Gastroesophageal sphincter (tissue), 4 donors: ENCODE data around the gene BACE1-AS. TPM values are rescaled to one million over a fixed set of nuclear protein-coding genes. Genes with fewer than 3 reads are reported as not detected.

Experiments used
- ATAC-seq: fragments of 150-250 bp; one replicate; pipeline ENCODE4 v1.9.1; 2016; ENCODE audit warnings: mild to moderate bottlenecking, moderate library complexity
- H3K27ac ChIP-seq, 4 donors: fragments of 200-600 bp; sonication (generic) in 3 of 4; 1 replicate in 3 of 4; 2 replicates in 1 of 4; pipeline ENCODE4 v1.5.1; 2016 to 2019
- H3K27me3 ChIP-seq: fragments of 200-600 bp; sonication (generic); one replicate; pipeline ENCODE4 v1.5.1; 2019
- H3K36me3 ChIP-seq, 2 donors: fragments of 200-600 bp; sonication (generic); one replicate each; pipeline ENCODE4 v1.5.1; 2019; ENCODE audit warnings: control low read depth in 1 of 2
- H3K4me1 ChIP-seq, 3 donors: fragments of 200-600 bp; sonication (generic); 1 replicate in 2 of 3; 2 replicates in 1 of 3; pipeline ENCODE4 v1.5.1; 2016 to 2019; ENCODE audit warnings: control low read depth in 2 of 3
- H3K4me3 ChIP-seq, 2 donors: fragments of 200-600 bp; sonication (generic); one replicate each; pipeline ENCODE4 v1.5.1; 2019; ENCODE audit warnings: mild to moderate bottlenecking in 1 of 2, moderate library complexity in 1 of 2
- H3K9me3 ChIP-seq, 3 donors: fragments of 200-600 bp; sonication (generic); one replicate each; pipeline ENCODE4 v1.5.1; 2017 to 2019; ENCODE audit warnings: control low read depth in 2 of 3
- EP300 ChIP-seq: sonication (generic); formaldehyde crosslinking; IDR thresholded peaks from one replicate; pipeline ENCODE4 v1.6.1; 2017; ENCODE audit warnings: antibody characterized with exemption, mild to moderate bottlenecking
- POLR2A ChIP-seq, 2 donors: fragments of 450-650 bp; IDR thresholded peaks; one replicate each; pipeline ENCODE4 v1.6.1; 2017; ENCODE audit warnings: antibody characterized with exemption in 2 of 2, mild to moderate bottlenecking in 2 of 2, moderate library complexity in 1 of 2
- POLR2AphosphoS5 ChIP-seq: sonication (generic); formaldehyde crosslinking; IDR thresholded peaks from one replicate; pipeline ENCODE4 v1.6.1; 2017; ENCODE audit warnings: antibody characterized with exemption
- WGBS, 2 donors: methylation state at CpG; one replicate each; pipeline ENCODE4 v1.1.5; 2018; ENCODE audit warnings: low coverage in 1 of 2; 5-methylcytosine and 5-hydroxymethylcytosine counted together
- total RNA-seq, 4 donors: library from RNA; depleted of rRNA; stranded (reverse); fragments of >200 nt; gene quantifications; one replicate each; pipeline ENCODE4 v1.1.0, GENCODE V29; 2016
- TF ChIP-seq, protein P1 (sequence below), 4 experiments: fragments of 200-600 bp in 2 of 4; fragments of 450-650 bp in 2 of 4; sonication (generic) in 1 of 4; IDR thresholded peaks; one replicate each; pipeline ENCODE4 v1.5.1; 2017 to 2019; ENCODE audit warnings: antibody characterized with exemption in 4 of 4, mild to moderate bottlenecking in 2 of 4, moderate library complexity in 2 of 4

The BACE1-AS gene
- 10 to 100 TPM in 2 of 4 donors, 1 to 10 TPM in 2; 4.8 to 13.1 (median 10.1) TPM for total RNA-seq

GRCh38 chr11:117290809-117291396 lies at the start of gene BACE1-AS:
Gene BACE1-AS (plus strand): TSS chr11:117291346.
- no peak within 1 kb of the TSS for H3K4me3 ChIP-seq
- H3K27ac ChIP-seq: no peak within 1 kb of the TSS
- H3K27me3 ChIP-seq: no peaks in the 10 kb centered on the region
- ATAC-seq: no peak
- TF ChIP-seq POLR2A (IDR thresholded peaks at IDR 0.05): no peak
- TF ChIP-seq, protein P1, sequence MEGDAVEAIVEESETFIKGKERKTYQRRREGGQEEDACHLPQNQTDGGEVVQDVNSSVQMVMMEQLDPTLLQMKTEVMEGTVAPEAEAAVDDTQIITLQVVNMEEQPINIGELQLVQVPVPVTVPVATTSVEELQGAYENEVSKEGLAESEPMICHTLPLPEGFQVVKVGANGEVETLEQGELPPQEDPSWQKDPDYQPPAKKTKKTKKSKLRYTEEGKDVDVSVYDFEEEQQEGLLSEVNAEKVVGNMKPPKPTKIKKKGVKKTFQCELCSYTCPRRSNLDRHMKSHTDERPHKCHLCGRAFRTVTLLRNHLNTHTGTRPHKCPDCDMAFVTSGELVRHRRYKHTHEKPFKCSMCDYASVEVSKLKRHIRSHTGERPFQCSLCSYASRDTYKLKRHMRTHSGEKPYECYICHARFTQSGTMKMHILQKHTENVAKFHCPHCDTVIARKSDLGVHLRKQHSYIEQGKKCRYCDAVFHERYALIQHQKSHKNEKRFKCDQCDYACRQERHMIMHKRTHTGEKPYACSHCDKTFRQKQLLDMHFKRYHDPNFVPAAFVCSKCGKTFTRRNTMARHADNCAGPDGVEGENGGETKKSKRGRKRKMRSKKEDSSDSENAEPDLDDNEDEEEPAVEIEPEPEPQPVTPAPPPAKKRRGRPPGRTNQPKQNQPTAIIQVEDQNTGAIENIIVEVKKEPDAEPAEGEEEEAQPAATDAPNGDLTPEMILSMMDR (IDR thresholded peaks at IDR 0.05): no peak
- H3K9me3 ChIP-seq: no peaks in the 10 kb centered on the region
- H3K4me1 ChIP-seq: no peaks in the 10 kb centered on the region
- H3K36me3 ChIP-seq: peaks cover 0 to 97% of the 10 kb centered on the region in 2 donors
- WGBS, 2 donors: 75 to 93% methylated on average over 4 to 7 of the region's 8 CpGs

GRCh38 chr11:117248341-117248740 lies 42.8 kb upstream of the BACE1-AS start:
- Histone ChIP-seq H3K36me3 (peaks cover 4 to 81% of the 10 kb centered on the region in 2 donors), H3K27ac (no peak overlapping the region), H3K9me3 (no peaks in the 10 kb centered on the region), H3K4me1 (no peaks in the 10 kb centered on the region), H3K27me3 (no peaks in the 10 kb centered on the region), H3K4me3 (no peak overlapping the region)
- no peak for ATAC-seq
- TF ChIP-seq, protein P1 (IDR thresholded peaks at IDR 0.05): no peak
- TF ChIP-seq POLR2A (IDR thresholded peaks at IDR 0.05) (no peak), EP300 (no peak), POLR2AphosphoS5 (no peak)
- 86 to 91% methylated on average over 3 to 4 of the region's 4 CpGs for WGBS, 2 donors

DNA sequence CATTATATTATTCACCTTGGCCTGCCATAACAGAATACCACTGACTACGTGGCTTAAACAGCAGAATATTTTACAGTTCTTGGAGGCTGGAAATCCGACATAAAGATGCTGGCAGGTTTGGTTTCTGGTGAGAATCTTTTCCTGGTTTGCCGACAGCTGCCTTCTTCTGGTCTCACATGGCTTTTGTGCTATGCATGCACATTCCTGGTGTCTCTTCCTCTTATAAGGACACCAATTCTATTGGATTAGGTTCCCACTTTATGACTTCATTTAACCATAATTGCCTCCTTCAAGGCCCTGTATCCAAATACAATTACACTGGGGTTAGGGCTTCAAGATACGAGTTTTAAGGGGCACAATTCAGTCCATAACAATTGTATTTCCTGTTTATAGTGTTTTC lies 41.6 kb upstream of the BACE1-AS start:
- Histone ChIP-seq H3K9me3 (no peaks in the 10 kb centered on the region), H3K4me3 (no peak overlapping the region), H3K36me3 (peaks cover 4 to 81% of the 10 kb centered on the region in 2 donors), H3K4me1 (no peaks in the 10 kb centered on the region), H3K27ac (no peak overlapping the region), H3K27me3 (no peaks in the 10 kb centered on the region)
- 66 to 85% methylated on average over 4 of the region's 4 CpGs for WGBS, 2 donors
- ATAC-seq: no peak
- TF ChIP-seq EP300: no peak
- TF ChIP-seq, protein P1 (IDR thresholded peaks at IDR 0.05): no peak
- TF ChIP-seq POLR2AphosphoS5: no peak
- TF ChIP-seq POLR2A (IDR thresholded peaks at IDR 0.05): no peak

DNA sequence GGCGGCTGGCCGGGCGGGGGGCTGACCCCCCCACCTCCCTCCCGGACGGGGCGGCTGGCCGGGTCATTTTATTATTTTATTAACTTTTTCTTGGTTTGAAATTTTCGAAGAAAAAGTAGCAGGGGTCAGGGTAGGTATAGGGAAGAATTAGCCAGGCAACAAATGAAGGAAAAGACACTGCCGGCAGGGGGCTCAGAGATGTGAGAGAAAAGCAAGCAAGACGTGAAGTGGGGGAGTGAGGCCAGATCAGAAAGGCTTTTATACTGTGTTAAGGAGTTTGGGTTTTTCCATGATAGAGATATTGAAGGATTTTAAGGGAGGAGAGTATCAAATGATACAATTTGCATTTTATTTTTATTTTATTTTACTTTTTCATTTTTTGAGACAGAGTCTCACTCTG lies 39.6 kb upstream of the BACE1-AS start:
- TF ChIP-seq, protein P1 (IDR thresholded peaks at IDR 0.05): no peak
- TF ChIP-seq POLR2AphosphoS5 (no peak), POLR2A (IDR thresholded peaks at IDR 0.05) (no peak), EP300 (no peak)
- no peak for ATAC-seq

GRCh38 chr11:117255966-117256365 lies 35.2 kb upstream of the BACE1-AS start:
- no peak overlapping the region for H3K4me3 ChIP-seq
- H3K9me3 ChIP-seq: no peaks in the 10 kb centered on the region
- H3K36me3 ChIP-seq: peaks cover 0 to 79% of the 10 kb centered on the region in 2 donors
- no peaks in the 10 kb centered on the region for H3K4me1 ChIP-seq
- TF ChIP-seq POLR2AphosphoS5: no peak
- TF ChIP-seq EP300: no peak
- 66 to 77% methylated on average over 3 of the region's 3 CpGs for WGBS, 2 donors
- no peak for ATAC-seq
- H3K27me3 ChIP-seq: no peaks in the 10 kb centered on the region
- no peak overlapping the region for H3K27ac ChIP-seq

More for the DNA sequence above, 39.6 kb upstream of the BACE1-AS start:
- H3K36me3 ChIP-seq: peaks cover 4 to 81% of the 10 kb centered on the region in 2 donors
- H3K9me3 ChIP-seq: no peaks in the 10 kb centered on the region
- H3K4me1 ChIP-seq: no peaks in the 10 kb centered on the region
- no peak overlapping the region for H3K27ac ChIP-seq
- H3K4me3 ChIP-seq: no peak overlapping the region
- no peaks in the 10 kb centered on the region for H3K27me3 ChIP-seq
- 66 to 80% methylated on average over 2 of the region's 10 CpGs for WGBS, 2 donors
